Activated CD8-positive, alpha-beta memory T cell treated with anti-CD3 and anti-CD28 coated beads, Interleukin-2, amount 10 ng/mL, durations not matched to agents 7 days and 5 days (primary cell): ENCODE data around the gene PDE1A. TPM values are rescaled to one million over a fixed set of nuclear protein-coding genes. Genes with fewer than 3 reads are reported as not detected.

ENCODE experiments used
- ATAC-seq: fragments of 150-1000 bp; cut with Tn5 transposase; one replicate; pipeline ENCODE4 v1.10.0; 2021; ENCODE audit warnings: moderate library complexity
- CTCF ChIA-PET: fragments of 350-600 bp; sonication (Branson Sonifier 250); formaldehyde crosslinking; loops from one replicate; lab custom pipeline; 2021; ENCODE audit warnings: antibody characterized with exemption; lab: Charles Lee
- DNase-seq: peaks from one replicate; pipeline ENCODE4 v3.0.0-alpha.2; 2020
- H3K27ac Mint-ChIP-seq: one replicate; pipeline ENCODE4 v1.8.0; 2021; ENCODE audit warnings: mild to moderate bottlenecking, mixed read lengths
- H3K27me3 Mint-ChIP-seq: one replicate; pipeline ENCODE4 v1.8.0; 2021; ENCODE audit warnings: mixed read lengths
- H3K36me3 Mint-ChIP-seq: one replicate; pipeline ENCODE4 v1.8.0; 2021; ENCODE audit warnings: mild to moderate bottlenecking, mixed read lengths
- H3K4me1 Mint-ChIP-seq: one replicate; pipeline ENCODE4 v1.8.0; 2021; ENCODE audit warnings: mixed read lengths
- H3K4me3 Mint-ChIP-seq: one replicate; pipeline ENCODE4 v1.8.0; 2021; ENCODE audit warnings: mild to moderate bottlenecking, moderate library complexity, mixed read lengths
- H3K9me3 Mint-ChIP-seq: one replicate; pipeline ENCODE4 v1.8.0; 2022; ENCODE audit warnings: low read depth, mixed read lengths
- total RNA-seq, 2 experiments: library from RNA; stranded (reverse); gene quantifications; one replicate each; pipeline ENCODE4 v1.2.3, GENCODE V29; 2021

PDE1A gene
- total RNA-seq, 2 experiments from 2014 or later: not detected

DNA sequence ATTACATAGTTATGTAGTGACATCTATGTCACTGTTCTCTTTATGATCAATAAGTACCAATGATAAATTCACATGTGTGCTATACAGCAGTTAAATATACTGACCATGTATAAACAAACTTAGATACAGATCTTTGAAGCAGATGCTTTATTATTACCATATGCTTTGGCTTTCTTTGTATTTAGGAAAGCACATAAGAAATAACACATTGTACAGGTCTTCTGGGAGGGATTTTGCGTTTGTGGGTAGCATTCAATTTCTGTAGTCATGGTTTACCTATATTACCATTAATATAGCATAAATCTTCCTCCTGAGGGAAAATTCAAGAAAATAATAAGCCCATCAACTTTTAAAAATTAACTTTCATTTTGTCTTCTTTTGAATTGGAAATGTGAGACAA is 1.6 kb upstream of the PDE1A start:
- Mint-ChIP-seq H3K4me3 (no peak overlapping the region), H3K27me3 (no peaks in the 10 kb centered on the region), H3K9me3 (no peaks in the 10 kb centered on the region), H3K36me3 (no peaks in the 10 kb centered on the region), H3K4me1 (no peaks in the 10 kb centered on the region), H3K27ac (no peak overlapping the region)
- CTCF ChIA-PET: no interaction called here
- ATAC-seq: no peak
- no peak for DNase-seq

DNA sequence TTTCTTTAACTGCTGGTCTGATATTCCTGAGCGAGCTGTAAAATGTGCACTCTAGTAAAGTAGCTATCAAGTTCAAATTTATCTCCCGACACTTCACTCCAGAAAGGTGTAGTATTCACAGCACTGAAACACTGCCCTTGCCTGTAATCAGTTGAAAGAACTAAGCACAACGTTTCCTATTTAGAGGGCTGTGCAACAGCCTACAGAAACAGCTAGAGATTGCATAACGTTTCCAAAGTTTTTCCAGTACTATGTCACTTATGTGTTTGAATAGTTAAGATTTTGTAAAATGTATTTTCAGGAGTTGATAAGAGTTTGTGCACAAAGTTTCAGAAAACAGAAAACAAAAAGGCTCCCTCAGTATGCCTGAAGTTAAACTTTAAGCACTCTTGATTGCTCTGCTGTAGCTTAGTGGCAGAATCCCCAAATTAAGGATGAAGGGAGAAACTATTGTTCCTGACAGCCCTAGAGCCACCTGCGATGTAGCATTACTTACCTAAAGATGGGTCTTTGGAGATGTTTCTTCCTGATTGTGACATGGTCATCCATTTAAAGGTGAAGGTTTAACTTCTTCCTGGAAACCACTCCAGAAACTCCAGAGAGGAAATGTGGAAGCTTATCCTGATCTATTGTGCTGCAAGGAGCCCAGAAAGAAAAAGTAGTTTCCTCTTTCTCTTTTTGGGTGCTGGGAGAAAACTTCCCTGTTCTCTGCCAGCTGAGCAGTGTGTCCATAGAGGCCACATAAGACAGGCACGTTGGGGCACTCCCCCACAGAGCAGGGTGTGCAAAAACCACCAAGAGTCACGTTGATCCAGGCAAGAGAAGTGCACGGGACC is 536 bp downstream of the PDE1A start:
- Mint-ChIP-seq H3K27me3 (no peaks in the 10 kb centered on the region), H3K9me3 (no peaks in the 10 kb centered on the region), H3K4me1 (no peaks in the 10 kb centered on the region), H3K4me3 (no peak overlapping the region), H3K27ac (no peak overlapping the region), H3K36me3 (no peaks in the 10 kb centered on the region)
- ATAC-seq: no peak
- DNase-seq: no peak
- CTCF ChIA-PET: no interaction called here

GRCh38 chr2:182422864-182423263 is 4.0 kb downstream of the PDE1A start:
- H3K27ac Mint-ChIP-seq: no peak overlapping the region
- no peaks in the 10 kb centered on the region for H3K36me3 Mint-ChIP-seq
- H3K4me3 Mint-ChIP-seq: no peak overlapping the region
- H3K27me3 Mint-ChIP-seq: no peaks in the 10 kb centered on the region
- CTCF ChIA-PET: no interaction called here
- no peak for DNase-seq
- no peaks in the 10 kb centered on the region for H3K4me1 Mint-ChIP-seq
- peaks cover 3% of the 10 kb centered on the region for H3K9me3 Mint-ChIP-seq
- no peak for ATAC-seq

DNA sequence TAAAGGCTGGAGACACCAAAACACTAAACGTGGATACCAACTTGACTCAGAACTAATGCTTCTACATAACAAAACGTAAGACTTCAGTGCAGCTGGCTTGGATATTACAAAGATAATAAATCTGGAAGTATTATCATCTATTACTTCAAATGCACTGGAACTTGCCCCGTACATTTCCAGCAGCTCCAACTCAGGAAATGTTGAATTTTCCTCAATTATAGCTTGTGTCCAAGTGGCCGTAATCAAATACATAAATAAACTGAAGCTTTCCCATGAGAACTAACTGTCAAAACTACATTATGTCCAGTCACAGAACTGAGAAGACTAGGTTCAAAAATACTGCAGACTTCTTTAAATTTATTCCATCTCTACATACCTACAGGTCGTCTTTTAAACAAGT is 6.2 kb downstream of the PDE1A start:
- CTCF ChIA-PET: no interaction called here
- Mint-ChIP-seq H3K4me1 (no peaks in the 10 kb centered on the region), H3K27me3 (no peaks in the 10 kb centered on the region), H3K36me3 (no peaks in the 10 kb centered on the region), H3K27ac (no peak overlapping the region), H3K9me3 (peaks cover 3% of the 10 kb centered on the region), H3K4me3 (no peak overlapping the region)
- no peak for ATAC-seq
- no peak for DNase-seq

- H3K4me3 Mint-ChIP-seq: no peak overlapping the region
- no peaks in the 10 kb centered on the region for H3K4me1 Mint-ChIP-seq
- CTCF ChIA-PET: no interaction called here
- no peaks in the 10 kb centered on the region for H3K27me3 Mint-ChIP-seq
- ATAC-seq (no peak), DNase-seq (no peak)
- H3K9me3 Mint-ChIP-seq: peaks cover 3% of the 10 kb centered on the region
- H3K27ac Mint-ChIP-seq: no peak overlapping the region
- no peaks in the 10 kb centered on the region for H3K36me3 Mint-ChIP-seq
Measured at GRCh38 chr2:182416861-182417260, 10.0 kb downstream of the PDE1A start.

- peaks cover 3% of the 10 kb centered on the region for H3K9me3 Mint-ChIP-seq
- no peak overlapping the region for H3K4me3 Mint-ChIP-seq
- no peak overlapping the region for H3K27ac Mint-ChIP-seq
- CTCF ChIA-PET: no interaction called here
- ATAC-seq (no peak), DNase-seq (no peak)
- H3K36me3 Mint-ChIP-seq: no peaks in the 10 kb centered on the region
- no peaks in the 10 kb centered on the region for H3K4me1 Mint-ChIP-seq
- H3K27me3 Mint-ChIP-seq: no peaks in the 10 kb centered on the region
Measured at GRCh38 chr2:182416191-182416590, 10.6 kb downstream of the PDE1A start.

DNA sequence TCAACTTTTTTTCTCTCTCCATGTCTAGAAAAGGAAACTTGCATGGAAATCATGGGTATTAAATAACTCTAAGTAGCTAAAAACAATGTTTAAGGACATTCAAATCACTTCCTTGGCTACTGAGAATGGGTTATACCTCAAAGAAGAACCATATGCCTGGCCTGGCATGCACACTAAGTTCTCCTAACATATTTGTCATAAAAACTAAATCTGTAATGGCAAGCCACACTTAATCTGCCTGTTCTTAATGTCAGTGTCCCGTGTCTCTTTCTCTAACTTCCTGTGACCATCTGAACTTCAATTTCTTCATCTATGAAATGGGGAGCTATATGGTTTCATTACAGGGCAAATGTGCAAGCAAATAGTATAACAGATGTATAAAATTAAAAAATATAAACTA is 11.1 kb downstream of the PDE1A start:
- ATAC-seq (no peak), DNase-seq (no peak)
- CTCF ChIA-PET: no interaction called here
- H3K36me3 Mint-ChIP-seq: no peaks in the 10 kb centered on the region
- H3K27me3 Mint-ChIP-seq: no peaks in the 10 kb centered on the region
- H3K9me3 Mint-ChIP-seq: peaks cover 3% of the 10 kb centered on the region
- H3K27ac Mint-ChIP-seq: no peak overlapping the region
- H3K4me3 Mint-ChIP-seq: no peak overlapping the region
- no peaks in the 10 kb centered on the region for H3K4me1 Mint-ChIP-seq

- H3K36me3 Mint-ChIP-seq: no peaks in the 10 kb centered on the region
- H3K27me3 Mint-ChIP-seq: no peaks in the 10 kb centered on the region
- no peak overlapping the region for H3K27ac Mint-ChIP-seq
- H3K9me3 Mint-ChIP-seq: no peaks in the 10 kb centered on the region
- no peak overlapping the region for H3K4me3 Mint-ChIP-seq
- no peaks in the 10 kb centered on the region for H3K4me1 Mint-ChIP-seq
- no peak for DNase-seq
- ATAC-seq: no peak
- CTCF ChIA-PET: no interaction called here
Measured at GRCh38 chr2:182412858-182413257, 14.0 kb downstream of the PDE1A start.

- Mint-ChIP-seq H3K4me3 (no peak overlapping the region), H3K36me3 (no peaks in the 10 kb centered on the region), H3K4me1 (no peaks in the 10 kb centered on the region), H3K27me3 (no peaks in the 10 kb centered on the region), H3K9me3 (no peaks in the 10 kb centered on the region), H3K27ac (no peak overlapping the region)
- no peak for DNase-seq
- no peak for ATAC-seq
- CTCF ChIA-PET: no interaction called here
Measured at GRCh38 chr2:182410120-182410519, 16.7 kb downstream of the PDE1A start.

DNA sequence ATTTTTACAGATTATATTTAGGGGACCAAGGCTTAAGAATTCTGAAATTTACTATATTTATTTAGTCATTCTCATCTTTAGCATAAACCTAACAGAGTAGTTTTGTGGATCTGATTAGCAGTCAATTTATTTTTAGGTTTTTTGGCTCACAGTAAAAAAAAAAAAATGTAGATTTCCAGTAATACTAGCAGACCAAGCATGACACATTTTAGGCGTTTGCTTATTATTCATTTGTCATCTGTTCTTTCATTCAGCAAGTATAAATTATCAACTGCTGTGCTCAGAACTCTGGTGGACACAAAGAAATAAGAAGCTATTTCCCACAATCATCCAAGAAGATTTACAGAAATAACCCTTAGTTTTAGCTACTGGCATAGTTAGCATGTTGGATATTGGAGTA is 20.6 kb downstream of the PDE1A start:
- Mint-ChIP-seq H3K27me3 (no peaks in the 10 kb centered on the region), H3K9me3 (no peaks in the 10 kb centered on the region), H3K4me1 (no peaks in the 10 kb centered on the region), H3K27ac (no peak overlapping the region), H3K4me3 (no peak overlapping the region), H3K36me3 (no peaks in the 10 kb centered on the region)
- ATAC-seq (no peak), DNase-seq (no peak)
- CTCF ChIA-PET: no interaction called here

DNA sequence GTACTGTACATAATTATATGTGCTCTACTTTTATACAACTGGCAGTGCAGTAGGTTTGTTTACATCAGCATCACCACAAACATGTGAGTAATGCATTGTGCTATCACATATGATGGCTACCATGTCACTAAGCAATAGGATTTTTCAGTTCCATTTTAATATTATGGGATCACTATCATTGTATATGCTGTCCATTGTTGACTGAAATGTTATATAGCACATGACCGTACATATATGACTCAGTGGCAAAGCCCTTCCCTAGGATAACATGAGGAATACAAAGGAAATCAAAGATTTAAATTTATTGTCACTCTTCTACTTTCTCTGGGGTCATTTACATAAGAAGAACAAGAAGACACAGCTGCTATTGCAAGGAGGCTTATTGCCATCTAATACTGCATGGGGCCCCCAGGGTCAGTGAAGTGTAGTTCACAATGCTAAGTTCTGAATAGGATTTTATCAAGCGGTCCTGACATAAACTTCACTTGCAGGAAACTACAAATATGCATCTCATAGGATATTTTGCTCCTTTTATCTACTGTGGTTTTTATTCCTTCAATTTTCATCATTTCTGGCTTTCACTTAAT is 21.8 kb downstream of the PDE1A start:
- H3K4me1 Mint-ChIP-seq: no peaks in the 10 kb centered on the region
- no peaks in the 10 kb centered on the region for H3K27me3 Mint-ChIP-seq
- H3K36me3 Mint-ChIP-seq: no peaks in the 10 kb centered on the region
- no peak overlapping the region for H3K4me3 Mint-ChIP-seq
- no peak for ATAC-seq
- no peaks in the 10 kb centered on the region for H3K9me3 Mint-ChIP-seq
- no peak overlapping the region for H3K27ac Mint-ChIP-seq
- CTCF ChIA-PET: no interaction called here
- no peak for DNase-seq

DNA sequence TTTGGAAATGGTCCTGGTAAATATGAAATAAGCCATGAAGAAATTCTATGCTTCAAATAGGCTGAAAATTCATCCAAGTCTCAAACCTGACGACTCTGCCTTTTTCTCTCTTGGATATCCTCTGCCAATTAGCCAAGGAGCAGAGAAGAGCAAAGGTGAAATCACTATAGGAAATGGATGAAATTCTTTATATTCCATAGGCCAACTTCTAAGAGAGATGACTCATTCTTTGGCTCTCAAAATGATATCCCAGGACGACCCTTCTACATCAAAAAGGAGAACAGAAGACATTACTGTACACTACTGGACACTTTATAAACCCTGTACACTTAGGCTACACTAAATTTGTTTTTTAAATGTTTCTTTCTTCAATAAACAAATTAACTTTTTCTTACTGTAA is 22.7 kb downstream of the PDE1A start:
- H3K4me3 Mint-ChIP-seq: no peak overlapping the region
- H3K9me3 Mint-ChIP-seq: no peaks in the 10 kb centered on the region
- H3K36me3 Mint-ChIP-seq: no peaks in the 10 kb centered on the region
- DNase-seq (no peak), ATAC-seq (no peak)
- H3K4me1 Mint-ChIP-seq: no peaks in the 10 kb centered on the region
- CTCF ChIA-PET: no interaction called here
- no peaks in the 10 kb centered on the region for H3K27me3 Mint-ChIP-seq
- no peak overlapping the region for H3K27ac Mint-ChIP-seq

DNA sequence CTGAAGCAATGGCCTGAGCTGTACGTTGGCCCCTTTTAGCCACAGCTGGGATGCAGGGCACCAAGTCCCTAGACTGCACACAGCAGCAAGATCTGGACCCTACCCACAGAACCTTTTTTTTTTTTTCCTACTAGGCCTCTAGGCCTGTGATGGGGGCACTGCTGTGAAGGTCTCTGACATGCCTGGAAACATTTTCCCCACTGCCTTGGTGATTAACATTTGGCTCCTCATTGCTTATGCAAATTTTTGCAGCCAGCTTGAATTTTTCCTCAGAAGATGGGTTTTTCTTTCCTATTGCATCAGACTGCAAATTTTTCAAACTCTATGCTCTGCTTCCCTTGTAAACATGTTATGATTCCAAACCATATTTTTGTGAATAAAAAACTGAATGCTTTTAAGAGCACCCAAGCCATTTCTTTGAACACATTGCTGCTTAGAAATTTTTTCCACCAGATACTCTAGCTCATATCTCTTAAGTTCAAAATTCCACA is 33.5 kb downstream of the PDE1A start:
- no peaks in the 10 kb centered on the region for H3K27me3 Mint-ChIP-seq
- H3K4me3 Mint-ChIP-seq: no peak overlapping the region
- CTCF ChIA-PET: no interaction called here
- ATAC-seq (no peak), DNase-seq (no peak)
- H3K36me3 Mint-ChIP-seq: no peaks in the 10 kb centered on the region
- no peaks in the 10 kb centered on the region for H3K4me1 Mint-ChIP-seq
- H3K9me3 Mint-ChIP-seq: no peaks in the 10 kb centered on the region
- no peak overlapping the region for H3K27ac Mint-ChIP-seq

- H3K27me3 Mint-ChIP-seq: no peaks in the 10 kb centered on the region
- no peaks in the 10 kb centered on the region for H3K36me3 Mint-ChIP-seq
- CTCF ChIA-PET: no interaction called here
- no peak for ATAC-seq
- H3K4me3 Mint-ChIP-seq: no peak overlapping the region
- H3K27ac Mint-ChIP-seq: no peak overlapping the region
- no peak for DNase-seq
- no peaks in the 10 kb centered on the region for H3K9me3 Mint-ChIP-seq
- H3K4me1 Mint-ChIP-seq: no peaks in the 10 kb centered on the region
Measured at GRCh38 chr2:182391443-182391842, 35.4 kb downstream of the PDE1A start.
